RPMI7951 (cell line): Measurements from ENCODE around the gene INHBB. TPM values are rescaled to one million over a fixed set of nuclear protein-coding genes. Genes with fewer than 3 reads are reported as not detected.

ENCODE experiments used
- DNase-seq: peaks from one replicate; pipeline ENCODE4 v3.0.0-alpha.2; 2012; ENCODE audit warnings: low read depth
- total RNA-seq: library from RNA; depleted of rRNA; stranded (reverse); fragments of >200 nt; shearing (Covaris generic); gene quantifications from 2 replicates; pipeline ENCODE4 v1.2.3, GENCODE V29; 2014

Gene INHBB
- total RNA-seq, 1 experiment from 2014 or later, result 0.24 TPM

GRCh38 chr2:120342446-120342845 lies 3.5 kb upstream of the INHBB start:
- DNase-seq, result no peak

- no peak for DNase-seq
These were observed 2.9 kb upstream of the INHBB start for GRCh38 chr2:120343100-120343432.

- peak; percentile 63 for DNase-seq
These were observed 2.4 kb upstream of the INHBB start for GRCh38 chr2:120343433-120344105.

GRCh38 chr2:120344214-120344975 lies 1.5 kb upstream of the INHBB start:
- DNase-seq, result no peak

GRCh38 chr2:120344976-120345581 lies 857 bp upstream of the INHBB start:
- DNase-seq, result peak; percentile 12

- no peak for DNase-seq
These were observed 328 bp upstream of the INHBB start for GRCh38 chr2:120345608-120346007.

- DNase-seq, result peak; percentile 9
These were observed 877 bp downstream of the INHBB start for GRCh38 chr2:120346667-120347358.

- no peak for DNase-seq
These were observed 1.6 kb downstream of the INHBB start for GRCh38 chr2:120347396-120348060.

- DNase-seq, result no peak
These were observed 2.3 kb downstream of the INHBB start for GRCh38 chr2:120348134-120348736.

GRCh38 chr2:120348737-120349439 lies 3.0 kb downstream of the INHBB start:
- DNase-seq, result no peak

- DNase-seq, result no peak
These were observed 3.5 kb downstream of the INHBB start for GRCh38 chr2:120349440-120349921.

- no peak for DNase-seq
These were observed 4.1 kb downstream of the INHBB start for GRCh38 chr2:120350080-120350479.

GRCh38 chr2:120350801-120351320 lies 4.9 kb downstream of the INHBB start:
- DNase-seq, result no peak

- DNase-seq, result peak; percentile 56
These were observed 7.0 kb downstream of the INHBB start for GRCh38 chr2:120352696-120353590.

GRCh38 chr2:120353591-120353898 lies 7.6 kb downstream of the INHBB start:
- no peak for DNase-seq

GRCh38 chr2:120353931-120354330 lies 8.0 kb downstream of the INHBB start:
- DNase-seq, result no peak

- DNase-seq, result no peak
These were observed 8.5 kb downstream of the INHBB start for GRCh38 chr2:120354467-120354866.

- DNase-seq, result no peak
These were observed 9.2 kb downstream of the INHBB start for GRCh38 chr2:120354935-120355779.
